ENCODE results near the gene TMEM252. TPM values are rescaled to one million over a fixed set of nuclear protein-coding genes. Genes with fewer than 3 reads are reported as not detected.

Gene TMEM252
- polyA plus RNA-seq, 1 of the 3 experiments (the other 2 are of a cell fraction), result not detected

GRCh38 chr9:68533678-68534077 is 7.0 kb downstream of the TMEM252 start:
- ChIA-PET CTCF (interaction anchor here (1.7 kb wide), 1 partner anchor 27 kb away, joined by 5 read pairs; no protein-coding TSS in a partner anchor), POLR2A (no interaction called here)
- no peaks in the 10 kb centered on the region for H3K9me2 ChIP-seq
- no peaks in the 10 kb centered on the region for H3K36me3 ChIP-seq (replicated peaks in 1 of 2; ENCODE audit: control insufficient read depth in 1 of 2, insufficient read depth in 2 of 2, low read length in 1 of 2)
- no peaks in the 10 kb centered on the region for H3K9me3 ChIP-seq
- H3K79me2 ChIP-seq (ENCODE audit: insufficient read depth), result no peaks in the 10 kb centered on the region
- no peaks in the 10 kb centered on the region for H3F3A ChIP-seq (replicated peaks; ENCODE audit: insufficient read depth)
- H3K4me2 ChIP-seq, result no peak overlapping the region
- DNase-seq, result no peak
- H3K27me3 ChIP-seq (ENCODE audit: insufficient read depth), result no peaks in the 10 kb centered on the region
- no peak for TF ChIP-seq JUND (IDR thresholded peaks at IDR 0.05)
- TF ChIP-seq TEAD4 (IDR thresholded peaks at IDR 0.05; ENCODE audit: borderline replicate concordance, insufficient read depth), result no peak
- no peak for TF ChIP-seq MEF2A (IDR thresholded peaks at IDR 0.05; ENCODE audit: borderline replicate concordance, low read depth)
- TF ChIP-seq POLR2AphosphoS5 (IDR thresholded peaks at IDR 0.05; ENCODE audit: low read depth, low read length), result no peak
- no peak for TF ChIP-seq EP300 (IDR thresholded peaks at IDR 0.05; ENCODE audit: borderline replicate concordance in 1 of 2, low read depth in 1 of 2, low read length in 1 of 2)
- no peak for TF ChIP-seq FOXJ3 (CRISPR knock-in tag; IDR thresholded peaks at IDR 0.05)
- H4K20me1 ChIP-seq (ENCODE audit: insufficient read depth), result no peaks in the 10 kb centered on the region
- no peak overlapping the region for H3K4me3 ChIP-seq (ENCODE audit: low read depth in 2 of 2, low read length in 1 of 2)
- no peak overlapping the region for H3K9ac ChIP-seq
- no peaks in the 10 kb centered on the region for H3K4me1 ChIP-seq (ENCODE audit: control insufficient read depth in 1 of 2, insufficient read depth in 2 of 2, low read depth in 1 of 2, low read length in 1 of 2)
- no peak overlapping the region for H2AFZ ChIP-seq (ENCODE audit: low read depth)
- no peak overlapping the region for H3K27ac ChIP-seq (ENCODE audit: low read depth in 2 of 2, low read length in 1 of 2)
- 0% methylated on average over 3 of the region's 3 CpGs for WGBS (ENCODE audit: low lambda C conversion rate)

- H3K79me2 ChIP-seq (ENCODE audit: insufficient read depth), result no peaks in the 10 kb centered on the region
- H3K4me3 ChIP-seq (ENCODE audit: low read depth in 2 of 2, low read length in 1 of 2), result no peak overlapping the region
- H3K9ac ChIP-seq, result no peak overlapping the region
- H2AFZ ChIP-seq (ENCODE audit: low read depth), result no peak overlapping the region
- 12% methylated on average over 4 of the region's 4 CpGs for WGBS (ENCODE audit: low lambda C conversion rate)
- POLR2A ChIA-PET, result no interaction called here
- H3K4me1 ChIP-seq (ENCODE audit: control insufficient read depth in 1 of 2, insufficient read depth in 2 of 2, low read depth in 1 of 2, low read length in 1 of 2), result no peaks in the 10 kb centered on the region
- no peaks in the 10 kb centered on the region for H3K9me2 ChIP-seq
- H3K27ac ChIP-seq (ENCODE audit: low read depth in 2 of 2, low read length in 1 of 2), result no peak overlapping the region
- no peaks in the 10 kb centered on the region for H4K20me1 ChIP-seq (ENCODE audit: insufficient read depth)
- no peaks in the 10 kb centered on the region for H3K27me3 ChIP-seq (ENCODE audit: insufficient read depth)
- no peaks in the 10 kb centered on the region for H3K9me3 ChIP-seq
- no peak for DNase-seq
- no peaks in the 10 kb centered on the region for H3F3A ChIP-seq (replicated peaks; ENCODE audit: insufficient read depth)
- TF ChIP-seq FOXJ3 (CRISPR knock-in tag; IDR thresholded peaks at IDR 0.05), result no peak
- no peak for TF ChIP-seq TCF12 (IDR thresholded peaks at IDR 0.05)
- no peak for TF ChIP-seq FOXM1 (IDR thresholded peaks at IDR 0.05; ENCODE audit: low read depth)
- CTCF ChIA-PET, result interaction anchor here (1.7 kb wide), 1 partner anchor 25 kb away, joined by 5 read pairs; no protein-coding TSS in a partner anchor
- no peaks in the 10 kb centered on the region for H3K36me3 ChIP-seq (replicated peaks in 1 of 2; ENCODE audit: control insufficient read depth in 1 of 2, insufficient read depth in 2 of 2, low read length in 1 of 2)
- no peak overlapping the region for H3K4me2 ChIP-seq
These were observed 8.6 kb downstream of the TMEM252 start for GRCh38 chr9:68532131-68532530.

- DNase-seq, result peak; percentile 5
- CTCF ChIA-PET, result no interaction called here
These were observed 10.1 kb downstream of the TMEM252 start for GRCh38 chr9:68530618-68531017.

More at GRCh38 chr9:68530618-68531017, 10.1 kb downstream of the TMEM252 start:
- Histone ChIP-seq H4K20me1 (ENCODE audit: insufficient read depth) (no peaks in the 10 kb centered on the region), H3K4me1 (ENCODE audit: control insufficient read depth in 1 of 2, insufficient read depth in 2 of 2, low read depth in 1 of 2, low read length in 1 of 2) (no peaks in the 10 kb centered on the region), H3K27ac (ENCODE audit: low read depth in 2 of 2, low read length in 1 of 2) (no peak overlapping the region), H3K4me2 (no peak overlapping the region), H3K9me3 (no peaks in the 10 kb centered on the region), H2AFZ (ENCODE audit: low read depth) (no peak overlapping the region), H3K9ac (no peak overlapping the region), H3K4me3 (ENCODE audit: low read depth in 2 of 2, low read length in 1 of 2) (no peak overlapping the region), H3K36me3 (replicated peaks in 1 of 2; ENCODE audit: control insufficient read depth in 1 of 2, insufficient read depth in 2 of 2, low read length in 1 of 2) (no peaks in the 10 kb centered on the region), H3K79me2 (ENCODE audit: insufficient read depth) (no peaks in the 10 kb centered on the region), H3K27me3 (ENCODE audit: insufficient read depth) (no peaks in the 10 kb centered on the region), H3F3A (replicated peaks; ENCODE audit: insufficient read depth) (no peaks in the 10 kb centered on the region), H3K9me2 (no peaks in the 10 kb centered on the region)
- POLR2A ChIA-PET, result no interaction called here
- WGBS (ENCODE audit: low lambda C conversion rate), result under 1% methylated on average over 7 of the region's 7 CpGs
- no peak for TF ChIP-seq SIN3A (IDR thresholded peaks at IDR 0.05; ENCODE audit: borderline replicate concordance, low read depth, low read length)

All from SK-N-SH (cell line).